HEK293 (cell line): Measurements from ENCODE around the gene NDUFS4.
"Not testable (repeated sequence)": the region's sequence is repeated elsewhere in the genome, so short reads cannot be mapped to it uniquely, and the experiment has no call there.

Experiments used
- CTCF ChIA-PET: fragments of 350-600 bp; formaldehyde crosslinking; extraction: SDS; loops from one replicate; lab custom pipeline; 2021; ENCODE audit warnings: antibody characterized with exemption; lab: Yijun Ruan, JAX
- POLR2A ChIA-PET: fragments of 300-600 bp; formaldehyde crosslinking; extraction: SDS; loops from one replicate; lab custom pipeline; 2020; ENCODE audit warnings: antibody characterized with exemption, inconsistent platforms; lab: Yijun Ruan, JAX
- H3K27ac ChIP-seq: fragments of 200-500 bp; sonication (Bioruptor generic); 2 replicates; pipeline ENCODE4 v1.5.1; 2014; ENCODE audit warnings: low read depth, low read length, control low read depth, inconsistent platforms; ENCODE audit errors: extremely low read depth
- H3K36me3 ChIP-seq, 2 experiments: fragments of 200-500 bp in 1 of 2; sonication (Bioruptor generic) in 1 of 2; 1 replicate in 1 of 2; 2 replicates in 1 of 2; pipeline ENCODE4 v1.5.1; 2014 to 2017; ENCODE audit warnings: inconsistent platforms in 2 of 2, low read length in 2 of 2; ENCODE audit not compliant: control insufficient read depth in 2 of 2, insufficient read depth in 1 of 2
- H3K4me1 ChIP-seq: fragments of 200-500 bp; sonication (Bioruptor generic); 2 replicates; pipeline ENCODE4 v1.5.1; 2014; ENCODE audit warnings: mild to moderate bottlenecking, low read length, inconsistent platforms; ENCODE audit not compliant: control insufficient read depth, insufficient read depth
- H3K4me3 ChIP-seq: 2 replicates; pipeline ENCODE4 v1.5.1; 2011; ENCODE audit warnings: low read depth, mild to moderate bottlenecking, control low read depth, low read length, moderate library complexity
- H3K9me3 ChIP-seq: fragments of 200-500 bp; sonication (Bioruptor generic); 2 replicates; pipeline ENCODE4 v1.5.1; 2014; ENCODE audit warnings: low read depth, low read length, inconsistent platforms; ENCODE audit not compliant: control insufficient read depth, insufficient read depth
- BCL6B ChIP-seq: fragments of 450-650 bp; formaldehyde crosslinking; IDR thresholded peaks from 2 replicates; pipeline ENCODE4 v1.5.1; 2017; ENCODE audit warnings: missing biosample characterization, missing genetic modification characterization
- GFI1B ChIP-seq: fragments of 450-650 bp; formaldehyde crosslinking; IDR thresholded peaks from 2 replicates; pipeline ENCODE4 v1.5.1; 2016; ENCODE audit warnings: missing biosample characterization, missing genetic modification characterization
- GLI4 ChIP-seq: fragments of 450-650 bp; formaldehyde crosslinking; IDR thresholded peaks from 2 replicates; pipeline ENCODE4 v1.5.1; 2016; ENCODE audit warnings: missing biosample characterization, missing genetic modification characterization
- GLIS2 ChIP-seq: fragments of 450-650 bp; formaldehyde crosslinking; IDR thresholded peaks from 2 replicates; pipeline ENCODE4 v1.5.1; 2016; ENCODE audit warnings: missing biosample characterization, missing genetic modification characterization
- KLF16 ChIP-seq: fragments of 450-650 bp; formaldehyde crosslinking; IDR thresholded peaks from 2 replicates; pipeline ENCODE4 v1.5.1; 2017; ENCODE audit warnings: missing biosample characterization, missing genetic modification characterization
- PBX3 ChIP-seq: sonication (generic); formaldehyde crosslinking; IDR thresholded peaks from 2 replicates; pipeline ENCODE4 v1.8.1; 2022; ENCODE audit warnings: mild to moderate bottlenecking, moderate library complexity, missing genetic modification reagents
- PRDM10 ChIP-seq: fragments of 450-650 bp; formaldehyde crosslinking; IDR thresholded peaks from 2 replicates; pipeline ENCODE4 v1.5.1; 2016; ENCODE audit warnings: missing biosample characterization, missing genetic modification characterization
- TCF7L2 ChIP-seq: IDR thresholded peaks from 2 replicates; pipeline ENCODE4 v1.6.1; 2011; ENCODE audit warnings: low read depth, mild to moderate bottlenecking, inconsistent platforms, low read length, moderate library complexity, borderline replicate concordance
- TRIM28 ChIP-seq: IDR thresholded peaks from 2 replicates; pipeline ENCODE4 v1.6.1; 2011; ENCODE audit warnings: low read length, control low read depth, borderline replicate concordance
- ZFP37 ChIP-seq: fragments of 450-650 bp; formaldehyde crosslinking; IDR thresholded peaks from 2 replicates; pipeline ENCODE4 v1.5.1; 2016; ENCODE audit warnings: missing biosample characterization, missing genetic modification characterization
- ZNF114 ChIP-seq: fragments of 450-650 bp; formaldehyde crosslinking; IDR thresholded peaks from 2 replicates; pipeline ENCODE4 v1.5.0; 2017; ENCODE audit warnings: missing biosample characterization, missing genetic modification characterization
- ZNF184 ChIP-seq: fragments of 450-650 bp; IDR thresholded peaks from 2 replicates; pipeline ENCODE4 v1.5.1; 2018; ENCODE audit warnings: missing biosample characterization, mild to moderate bottlenecking, missing genetic modification characterization
- ZNF362 ChIP-seq: fragments of 450-650 bp; formaldehyde crosslinking; IDR thresholded peaks from 2 replicates; pipeline ENCODE4 v1.5.1; 2016; ENCODE audit warnings: missing biosample characterization, missing genetic modification characterization
- ZNF366 ChIP-seq: fragments of 450-650 bp; formaldehyde crosslinking; conservative IDR thresholded peaks from 2 replicates; pipeline ENCODE4 v1.5.1; 2016; ENCODE audit warnings: missing biosample characterization, missing genetic modification characterization
- ZNF37A ChIP-seq: fragments of 450-650 bp; IDR thresholded peaks from 2 replicates; pipeline ENCODE4 v1.5.1; 2018; ENCODE audit warnings: missing biosample characterization, missing genetic modification characterization
- ZNF501 ChIP-seq: fragments of 450-650 bp; formaldehyde crosslinking; IDR thresholded peaks from 2 replicates; pipeline ENCODE4 v1.5.1; 2016; ENCODE audit warnings: missing biosample characterization, missing genetic modification characterization
- ZNF549 ChIP-seq: fragments of 450-650 bp; IDR thresholded peaks from 2 replicates; pipeline ENCODE4 v1.5.1; 2018; ENCODE audit warnings: missing biosample characterization, missing genetic modification characterization, mild to moderate bottlenecking, inconsistent platforms, moderate library complexity
- ZNF707 ChIP-seq: fragments of 450-650 bp; formaldehyde crosslinking; IDR thresholded peaks from 2 replicates; pipeline ENCODE4 v1.5.1; 2016; ENCODE audit warnings: missing biosample characterization, missing genetic modification characterization

Gene NDUFS4

GRCh38 chr5:53545744-53546143 lies 14.7 kb upstream of the NDUFS4 start:
- Histone ChIP-seq H3K4me1 (no peaks in the 10 kb centered on the region), H3K9me3 (no peaks in the 10 kb centered on the region), H3K27ac (no peak overlapping the region), H3K4me3 (no peak overlapping the region), H3K36me3 (no peaks in the 10 kb centered on the region)
- TF ChIP-seq KLF16 (tag by site-specific recombination) (no peak), ZNF114 (tag by site-specific recombination) (no peak), GLI4 (tag by site-specific recombination) (no peak), ZNF184 (no peak), TRIM28 (no peak), ZNF549 (tag by site-specific recombination) (no peak), ZNF366 (tag by site-specific recombination) (no peak), BCL6B (tag by site-specific recombination) (no peak), ZFP37 (tag by site-specific recombination) (no peak)
- ChIA-PET POLR2A (no interaction called here), CTCF (interaction anchor here (0.5 to 1.5 kb wide), 2 partner anchors 11 to 202 kb away, joined by 3 to 5 read pairs; no protein-coding TSS in a partner anchor)

GRCh38 chr5:53547226-53547625 lies 13.2 kb upstream of the NDUFS4 start:
- Histone ChIP-seq H3K4me1 (no peaks in the 10 kb centered on the region), H3K9me3 (no peaks in the 10 kb centered on the region), H3K4me3 (no peak overlapping the region), H3K36me3 (no peaks in the 10 kb centered on the region), H3K27ac (no peak overlapping the region)
- POLR2A ChIA-PET: no interaction called here
- TF ChIP-seq ZNF707 (tag by site-specific recombination): no peak
- TF ChIP-seq PRDM10 (tag by site-specific recombination): no peak
- TF ChIP-seq ZNF37A (tag by site-specific recombination): no peak
- no peak for TF ChIP-seq GLIS2
- no peak for TF ChIP-seq GFI1B (tag by site-specific recombination)
- no peak for TF ChIP-seq ZNF362 (tag by site-specific recombination)
- no peak for TF ChIP-seq PBX3 (CRISPR knock-in tag)
- TF ChIP-seq TCF7L2: no peak
- no peak for TF ChIP-seq ZNF501 (tag by site-specific recombination)
- CTCF ChIA-PET: interaction anchor here (0.6 kb wide), 1 partner anchor 696 kb away, joined by 3 read pairs; no protein-coding TSS in a partner anchor

GRCh38 chr5:53548501-53548900 lies 11.9 kb upstream of the NDUFS4 start:
- H3K36me3 ChIP-seq, CTCF ChIA-PET, H3K9me3 ChIP-seq, POLR2A ChIA-PET, H3K4me1 ChIP-seq, H3K4me3 ChIP-seq, H3K27ac ChIP-seq: not testable (repeated sequence)
